ENCODE measurements around the gene PPP2R5D.
"Not testable (repeated sequence)": the region's sequence is repeated elsewhere in the genome, so short reads cannot be mapped to it uniquely, and the experiment has no call there.

PPP2R5D gene

DNA sequence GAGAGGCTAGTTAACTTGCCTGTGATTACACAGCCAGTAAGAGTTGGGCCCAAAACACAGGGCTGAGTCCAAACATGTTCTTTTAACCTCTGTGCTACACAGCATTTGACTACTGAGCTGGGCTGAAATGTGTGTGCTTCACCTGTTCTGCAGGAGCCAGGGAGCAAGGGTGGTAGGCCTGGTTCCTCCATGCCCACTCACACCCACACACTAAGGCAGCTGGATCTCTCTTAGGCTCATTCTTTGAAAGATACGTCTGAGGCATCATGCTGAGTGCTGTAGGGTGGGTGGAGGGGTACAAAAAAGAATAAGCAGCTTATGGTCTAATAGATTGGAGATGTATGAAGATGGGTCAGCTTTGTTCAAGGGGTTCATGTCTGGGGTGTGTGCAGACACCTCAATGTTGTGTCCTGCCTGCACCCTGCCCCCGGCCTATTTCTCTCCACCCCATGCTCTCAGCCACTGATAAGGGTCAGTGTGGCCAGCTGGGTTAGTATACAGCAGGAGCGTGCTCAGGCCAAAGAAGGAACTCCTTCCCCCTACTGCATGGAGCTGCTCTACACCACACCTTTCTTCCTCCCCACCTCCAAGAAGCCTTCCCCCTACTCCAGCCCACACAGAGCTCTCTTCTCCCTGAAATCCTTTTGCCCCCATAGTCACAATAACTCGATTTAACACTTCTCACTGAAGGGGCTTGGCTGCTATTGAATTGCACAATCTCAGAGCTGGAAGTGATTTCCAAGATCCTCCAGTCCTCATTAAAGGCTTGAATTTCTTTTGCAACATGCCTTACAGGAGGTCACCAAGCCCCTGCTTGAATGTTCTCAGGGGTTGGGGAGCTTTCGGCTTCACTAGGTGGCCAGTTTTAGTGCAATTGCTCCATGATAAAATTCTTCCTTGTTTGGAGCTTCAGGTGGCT is 3.4 kb downstream of the PPP2R5D start:
- Histone ChIP-seq H3K9me3 (ENCODE audit: low read length) (no peaks in the 10 kb centered on the region), H3K27me3 (ENCODE audit: insufficient read depth, low read length) (no peaks in the 10 kb centered on the region), H2AFZ (ENCODE audit: low read depth, low read length) (no peak overlapping the region), H3K4me1 (ENCODE audit: insufficient read depth, low read length) (peaks cover 7% of the 10 kb centered on the region), H3K4me3 (ENCODE audit: low read length) (no peak overlapping the region), H3K36me3 (ENCODE audit: insufficient read depth, low read length) (peaks cover 38% of the 10 kb centered on the region)

DNA sequence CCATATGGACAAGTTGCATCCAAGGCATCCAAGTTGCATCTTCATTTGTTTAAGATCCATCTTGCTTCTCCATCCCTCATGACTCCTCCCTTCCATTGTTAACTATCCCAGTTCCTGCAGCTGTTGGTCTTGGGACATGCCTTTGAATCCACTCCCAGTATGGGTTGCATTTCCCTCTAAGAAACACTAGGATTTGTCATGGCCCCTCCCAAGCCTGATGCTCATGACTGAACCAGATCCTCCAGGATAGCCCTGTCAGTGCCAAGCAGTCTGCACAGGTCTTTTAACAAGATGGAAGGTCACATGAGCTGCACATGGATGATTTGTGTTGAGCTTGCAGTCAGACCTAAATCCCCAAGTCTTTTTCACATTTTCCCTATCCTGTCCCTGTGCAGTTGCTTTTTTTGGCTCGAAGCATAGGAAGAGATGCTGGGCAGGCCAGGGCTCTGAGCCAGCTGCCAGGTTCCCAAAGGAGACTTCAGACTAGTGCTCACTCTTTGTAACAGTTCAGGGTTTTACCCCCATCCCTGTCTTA is 4.2 kb downstream of the PPP2R5D start:
- Histone ChIP-seq H3K27me3 (ENCODE audit: insufficient read depth, low read length) (no peaks in the 10 kb centered on the region), H3K4me3 (ENCODE audit: low read length) (no peak overlapping the region), H3K4me1 (ENCODE audit: insufficient read depth, low read length) (peaks cover 7% of the 10 kb centered on the region), H3K9me3 (ENCODE audit: low read length) (no peaks in the 10 kb centered on the region), H3K36me3 (ENCODE audit: insufficient read depth, low read length) (peaks cover 41% of the 10 kb centered on the region), H2AFZ (ENCODE audit: low read depth, low read length) (no peak overlapping the region)

DNA sequence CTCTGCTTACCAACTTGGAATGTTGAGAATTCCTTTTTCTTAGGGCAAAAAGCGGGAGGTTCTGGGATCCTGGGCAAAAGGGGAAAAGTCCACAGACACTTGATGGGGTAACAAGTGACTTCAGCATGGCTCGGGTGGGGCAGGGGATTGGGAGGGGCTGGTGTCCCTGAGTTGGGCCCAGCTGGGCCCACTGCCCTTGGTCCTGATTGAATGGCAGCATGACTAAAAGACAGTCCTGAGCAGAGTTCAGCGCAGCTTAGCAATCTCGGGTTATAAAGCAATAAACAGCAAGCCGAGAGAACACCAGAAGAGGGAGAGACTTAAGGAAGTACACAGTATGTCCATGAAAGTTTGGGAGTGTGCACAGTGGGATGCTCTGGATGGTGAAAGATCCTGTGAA is 5.6 kb downstream of the PPP2R5D start:
- peaks cover 43% of the 10 kb centered on the region for H3K36me3 ChIP-seq (ENCODE audit: insufficient read depth, low read length)

GRCh38 chr6:42993445-42993844 is 9.1 kb downstream of the PPP2R5D start:
- H3K4me3 ChIP-seq (ENCODE audit: low read length), result no peak overlapping the region
- H3K36me3 ChIP-seq (ENCODE audit: insufficient read depth, low read length), result peaks cover 33% of the 10 kb centered on the region
- no peaks in the 10 kb centered on the region for H3K4me1 ChIP-seq (ENCODE audit: insufficient read depth, low read length)
- H3K9me3 ChIP-seq (ENCODE audit: low read length), result no peaks in the 10 kb centered on the region
- H2AFZ ChIP-seq (ENCODE audit: low read depth, low read length), result no peak overlapping the region
- H3K27me3 ChIP-seq (ENCODE audit: insufficient read depth, low read length), result no peaks in the 10 kb centered on the region

More for the DNA sequence above, 5.6 kb downstream of the PPP2R5D start:
- Histone ChIP-seq H3K4me3 (ENCODE audit: low read length) (no peak overlapping the region), H3K27me3 (ENCODE audit: insufficient read depth, low read length) (no peaks in the 10 kb centered on the region), H3K4me1 (ENCODE audit: insufficient read depth, low read length) (peaks cover 7% of the 10 kb centered on the region), H2AFZ (ENCODE audit: low read depth, low read length) (no peak overlapping the region), H3K9me3 (ENCODE audit: low read length) (no peaks in the 10 kb centered on the region)

DNA sequence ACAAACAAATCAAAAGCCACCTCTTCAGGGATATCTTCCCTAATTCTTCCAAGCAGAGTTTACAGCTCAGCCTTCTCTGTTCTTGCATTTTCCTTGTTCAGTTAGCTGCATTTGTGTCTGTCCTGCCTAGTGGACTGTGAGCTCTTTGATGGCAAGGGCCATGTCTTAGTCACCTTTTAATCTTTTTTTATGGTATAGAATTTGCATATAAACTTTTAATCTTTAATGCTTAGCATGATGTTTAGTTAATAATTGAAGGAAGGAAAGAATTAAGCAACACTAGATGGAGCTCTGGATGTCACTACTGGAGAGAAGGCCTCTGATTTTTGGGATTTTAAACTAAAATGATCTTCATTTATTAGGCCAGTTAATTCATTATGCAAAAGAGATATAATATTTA is 12.1 kb downstream of the PPP2R5D start:
- Histone ChIP-seq H3K27me3 (ENCODE audit: insufficient read depth, low read length) (no peaks in the 10 kb centered on the region), H3K4me1 (ENCODE audit: insufficient read depth, low read length) (no peaks in the 10 kb centered on the region), H3K4me3 (ENCODE audit: low read length) (no peak overlapping the region), H3K36me3 (ENCODE audit: insufficient read depth, low read length) (peaks cover 11% of the 10 kb centered on the region), H3K9me3 (ENCODE audit: low read length) (no peaks in the 10 kb centered on the region), H2AFZ (ENCODE audit: low read depth, low read length) (no peak overlapping the region)

DNA sequence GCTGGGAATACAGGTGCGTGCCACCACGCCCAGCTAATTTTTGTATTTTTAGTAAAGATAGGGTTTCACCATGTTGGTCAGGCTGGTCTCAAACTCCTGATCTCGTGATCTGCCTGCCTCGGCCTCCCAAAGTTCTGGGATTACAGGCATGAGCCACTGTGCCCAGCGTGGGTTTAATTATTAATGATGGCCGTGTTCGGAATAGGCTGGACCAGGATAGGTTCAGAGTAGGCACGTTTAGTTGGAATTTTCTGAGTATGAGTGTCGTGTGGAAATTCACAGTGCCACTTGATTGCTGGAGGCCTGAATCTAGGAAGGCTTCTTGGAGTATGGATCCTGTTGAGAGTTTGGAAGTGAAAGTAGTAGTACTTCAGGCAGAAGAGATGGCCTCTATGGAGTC is 13.8 kb downstream of the PPP2R5D start:
- not testable (repeated sequence) for H2AFZ ChIP-seq (ENCODE audit: low read depth, low read length); H3K4me1 ChIP-seq (ENCODE audit: insufficient read depth, low read length); H3K9me3 ChIP-seq (ENCODE audit: low read length); H3K4me3 ChIP-seq (ENCODE audit: low read length); H3K27me3 ChIP-seq (ENCODE audit: insufficient read depth, low read length)
- peaks cover 16% of the 10 kb centered on the region for H3K36me3 ChIP-seq (ENCODE audit: insufficient read depth, low read length)

DNA sequence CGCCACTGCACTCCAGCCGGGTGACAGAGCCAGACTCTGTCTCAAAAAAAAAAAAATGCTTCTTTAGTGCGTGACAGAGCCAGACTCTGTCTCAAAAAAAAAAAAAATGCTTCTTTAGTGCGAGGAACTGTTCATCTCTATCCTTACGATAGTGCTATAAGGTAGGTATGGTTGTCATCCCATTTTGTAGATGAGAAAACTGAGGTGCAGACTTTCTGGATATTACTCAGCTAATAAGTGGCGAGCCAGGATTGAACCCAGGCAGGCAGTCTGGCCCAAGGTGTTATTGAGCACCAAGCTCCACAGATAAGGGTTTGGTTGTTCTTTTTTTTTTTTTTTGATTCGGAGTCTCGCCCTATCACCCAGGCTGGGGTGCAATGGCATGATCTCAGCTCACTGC is 17.5 kb downstream of the PPP2R5D start:
- no peak overlapping the region for H3K4me3 ChIP-seq (ENCODE audit: low read length)
- no peaks in the 10 kb centered on the region for H3K9me3 ChIP-seq (ENCODE audit: low read length)
- H3K27me3 ChIP-seq (ENCODE audit: insufficient read depth, low read length), result no peaks in the 10 kb centered on the region
- H2AFZ ChIP-seq (ENCODE audit: low read depth, low read length), result no peak overlapping the region
- peaks cover 22% of the 10 kb centered on the region for H3K36me3 ChIP-seq (ENCODE audit: insufficient read depth, low read length)
- H3K4me1 ChIP-seq (ENCODE audit: insufficient read depth, low read length), result no peaks in the 10 kb centered on the region

- Histone ChIP-seq H3K4me3 (ENCODE audit: low read length) (no peak overlapping the region), H3K36me3 (ENCODE audit: insufficient read depth, low read length) (peaks cover 54% of the 10 kb centered on the region), H3K9me3 (ENCODE audit: low read length) (no peaks in the 10 kb centered on the region), H3K27me3 (ENCODE audit: insufficient read depth, low read length) (no peaks in the 10 kb centered on the region), H2AFZ (ENCODE audit: low read depth, low read length) (no peak overlapping the region), H3K4me1 (ENCODE audit: insufficient read depth, low read length) (no peaks in the 10 kb centered on the region)
Measured at GRCh38 chr6:43005844-43006243, 21.5 kb downstream of the PPP2R5D start.

- H2AFZ ChIP-seq (ENCODE audit: low read depth, low read length), result no peak overlapping the region
- no peaks in the 10 kb centered on the region for H3K4me1 ChIP-seq (ENCODE audit: insufficient read depth, low read length)
- H3K36me3 ChIP-seq (ENCODE audit: insufficient read depth, low read length), result peaks cover 58% of the 10 kb centered on the region
- H3K4me3 ChIP-seq (ENCODE audit: low read length), result no peak overlapping the region
- H3K27me3 ChIP-seq (ENCODE audit: insufficient read depth, low read length), result no peaks in the 10 kb centered on the region
- H3K9me3 ChIP-seq (ENCODE audit: low read length), result no peaks in the 10 kb centered on the region
Measured at GRCh38 chr6:43006251-43006650, 21.9 kb downstream of the PPP2R5D start.

GRCh38 chr6:43007126-43007525 is 22.8 kb downstream of the PPP2R5D start:
- no peak overlapping the region for H2AFZ ChIP-seq (ENCODE audit: low read depth, low read length)
- no peaks in the 10 kb centered on the region for H3K9me3 ChIP-seq (ENCODE audit: low read length)
- H3K4me3 ChIP-seq (ENCODE audit: low read length), result no peak overlapping the region
- peaks cover 64% of the 10 kb centered on the region for H3K36me3 ChIP-seq (ENCODE audit: insufficient read depth, low read length)
- H3K4me1 ChIP-seq (ENCODE audit: insufficient read depth, low read length), result peaks cover 3% of the 10 kb centered on the region
- no peaks in the 10 kb centered on the region for H3K27me3 ChIP-seq (ENCODE audit: insufficient read depth, low read length)

DNA sequence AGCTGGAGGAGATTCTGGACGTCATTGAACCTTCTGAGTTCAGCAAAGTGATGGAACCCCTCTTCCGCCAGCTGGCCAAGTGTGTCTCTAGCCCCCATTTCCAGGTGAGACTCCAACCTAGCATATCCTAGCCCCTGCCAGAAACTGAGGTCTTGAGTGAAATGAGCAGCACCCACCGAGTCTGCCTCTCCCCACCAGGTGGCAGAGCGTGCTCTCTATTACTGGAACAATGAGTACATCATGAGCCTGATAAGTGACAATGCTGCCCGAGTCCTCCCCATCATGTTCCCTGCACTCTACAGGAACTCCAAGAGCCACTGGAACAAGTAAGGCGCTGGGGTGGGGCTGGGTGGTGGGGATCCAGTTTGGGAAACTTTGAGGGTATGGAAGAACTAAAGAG is 24.8 kb downstream of the PPP2R5D start:
- Histone ChIP-seq H3K27me3 (ENCODE audit: insufficient read depth, low read length) (no peaks in the 10 kb centered on the region), H3K36me3 (ENCODE audit: insufficient read depth, low read length) (peaks cover 62% of the 10 kb centered on the region), H3K4me1 (ENCODE audit: insufficient read depth, low read length) (peaks cover 12% of the 10 kb centered on the region), H3K4me3 (ENCODE audit: low read length) (no peak overlapping the region), H3K9me3 (ENCODE audit: low read length) (no peaks in the 10 kb centered on the region), H2AFZ (ENCODE audit: low read depth, low read length) (no peak overlapping the region)

DNA sequence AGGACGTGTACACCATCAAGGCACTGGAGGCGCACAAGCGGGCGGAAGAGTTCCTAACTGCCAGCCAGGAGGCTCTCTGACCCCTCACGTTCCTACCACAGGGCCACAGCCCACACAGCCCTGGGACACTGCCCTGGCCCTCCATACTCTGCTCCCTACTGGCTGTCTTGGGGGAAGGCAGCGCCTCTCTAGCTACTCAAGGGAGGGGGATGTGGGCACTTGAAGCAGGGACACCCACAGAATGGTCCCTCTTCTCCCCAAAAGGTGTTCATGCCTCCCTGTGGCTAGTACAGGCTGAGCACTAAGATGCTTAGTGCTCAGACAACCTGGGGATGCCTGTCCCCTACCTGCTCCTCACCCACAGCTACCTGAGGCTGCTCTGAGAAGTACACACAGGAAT is 26.8 kb downstream of the PPP2R5D start:
- no peaks in the 10 kb centered on the region for H3K9me3 ChIP-seq (ENCODE audit: low read length)
- no peak overlapping the region for H3K4me3 ChIP-seq (ENCODE audit: low read length)
- peaks cover 21% of the 10 kb centered on the region for H3K4me1 ChIP-seq (ENCODE audit: insufficient read depth, low read length)
- H2AFZ ChIP-seq (ENCODE audit: low read depth, low read length), result no peak overlapping the region
- no peaks in the 10 kb centered on the region for H3K27me3 ChIP-seq (ENCODE audit: insufficient read depth, low read length)
- H3K36me3 ChIP-seq (ENCODE audit: insufficient read depth, low read length), result peaks cover 57% of the 10 kb centered on the region

DNA sequence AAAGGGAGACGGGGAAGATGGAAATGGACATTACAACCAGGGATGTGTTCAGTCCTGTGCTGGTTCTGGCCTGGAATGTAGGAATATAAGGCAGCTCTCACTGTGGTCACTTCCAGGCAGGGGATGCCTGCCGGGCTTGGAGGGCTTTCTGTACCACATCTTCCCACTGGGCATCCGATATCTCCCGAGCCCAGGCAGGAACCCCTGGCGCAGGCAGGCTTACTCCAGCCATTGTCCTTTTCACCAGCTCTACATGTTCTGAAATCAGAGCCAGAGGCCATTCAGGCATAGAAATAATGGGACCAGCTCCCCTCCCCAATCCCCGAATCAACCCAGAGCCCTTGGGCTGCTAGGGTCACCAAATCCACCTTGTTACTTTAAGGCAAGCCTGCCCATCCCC is 28.0 kb downstream of the PPP2R5D start:
- Histone ChIP-seq H3K4me3 (ENCODE audit: low read length) (peak overlapping the region; percentile 89), H2AFZ (ENCODE audit: low read depth, low read length) (no peak overlapping the region), H3K36me3 (ENCODE audit: insufficient read depth, low read length) (peaks cover 50% of the 10 kb centered on the region), H3K27me3 (ENCODE audit: insufficient read depth, low read length) (no peaks in the 10 kb centered on the region), H3K9me3 (ENCODE audit: low read length) (no peaks in the 10 kb centered on the region), H3K4me1 (ENCODE audit: insufficient read depth, low read length) (peaks cover 21% of the 10 kb centered on the region)
